Endothelial cell of umbilical vein (primary cell): Measurements from ENCODE around the gene CBL. TPM values are rescaled to one million over a fixed set of nuclear protein-coding genes. Genes with fewer than 3 reads are reported as not detected.

Experiments used
- BruUV-seq: library from RNA; stranded (reverse); fragments of 400-500 nt; replicated peaks from 2 replicates; lab custom pipeline; 2021; lab: Mats Ljungman, UMichigan
- CTCF ChIA-PET: fragments of 300-600, 350-600 bp; sonication (Branson Sonifier 250); formaldehyde crosslinking; loops from one replicate; lab custom pipeline; 2021; ENCODE audit warnings: antibody characterized with exemption, inconsistent platforms; lab: Charles Lee
- POLR2A ChIA-PET: fragments of 300-600, 350-600 bp; sonication (Branson Sonifier 250); formaldehyde crosslinking; loops from one replicate; lab custom pipeline; 2021; ENCODE audit warnings: antibody characterized with exemption, inconsistent platforms; lab: Charles Lee
- DNase-seq: peaks from one replicate; pipeline ENCODE4 v3.0.0-alpha.2; 2011; ENCODE audit warnings: low read depth, low spot score
- FAIRE-seq: peaks from 2 replicates; lab custom pipeline; 2011; peaks lifted over from hg19 to GRCh38; lab: Jason Lieb, UNC
- H2AFZ ChIP-seq: 2 replicates; pipeline ENCODE4 v1.6.0; 2012; ENCODE audit warnings: low read depth, low read length, control low read depth, inconsistent platforms
- H3K27ac ChIP-seq: 2 replicates; pipeline ENCODE4 v1.5.1; 2011; ENCODE audit warnings: low read depth, mild to moderate bottlenecking, control low read depth, low read length, moderate library complexity; ENCODE audit not compliant: insufficient read depth
- H3K27me3 ChIP-seq, 2 experiments: 2 replicates each; pipeline versions ENCODE4 v1.6.0 to v1.6.1; 2011; ENCODE audit warnings: low read length in 2 of 2, mixed read lengths in 1 of 2; ENCODE audit not compliant: control insufficient read depth in 2 of 2, insufficient read depth in 2 of 2
- H3K36me3 ChIP-seq, 2 experiments: 2 replicates in 1 of 2; 3 replicates in 1 of 2; pipeline ENCODE4 v1.5.1; 2011; ENCODE audit warnings: low read length in 2 of 2, mild to moderate bottlenecking in 1 of 2, moderate library complexity in 1 of 2; ENCODE audit not compliant: control insufficient read depth in 2 of 2, insufficient read depth in 2 of 2; ENCODE audit errors: extremely low read depth in 1 of 2
- H3K4me1 ChIP-seq: 3 replicates; pipeline ENCODE4 v1.5.1; 2011; ENCODE audit warnings: mild to moderate bottlenecking, low read length; ENCODE audit not compliant: control insufficient read depth, insufficient read depth; ENCODE audit errors: extremely low read depth
- H3K4me2 ChIP-seq: 2 replicates; pipeline ENCODE4 v1.6.1; 2011; ENCODE audit warnings: low read length, control low read depth, mixed read lengths; ENCODE audit not compliant: insufficient read depth
- H3K4me3 ChIP-seq, 3 experiments: fragments of 200-600 bp in 1 of 3; sonication (generic), shearing (Covaris generic) in 1 of 3; replicated peaks in 1 of 3; 2 replicates each; pipeline ENCODE4 v1.5.1; 2011 to 2016; ENCODE audit warnings: control low read depth in 3 of 3, low read length in 3 of 3, mild to moderate bottlenecking in 2 of 3, inconsistent platforms in 1 of 3, low read depth in 1 of 3, moderate library complexity in 1 of 3; ENCODE audit not compliant: insufficient read depth in 1 of 3
- H3K79me2 ChIP-seq: 2 replicates; pipeline ENCODE4 v1.6.0; 2012; ENCODE audit warnings: low read length, inconsistent platforms; ENCODE audit not compliant: control insufficient read depth, insufficient read depth
- H3K9ac ChIP-seq: replicated peaks from 2 replicates; pipeline ENCODE3; 2011; ENCODE audit warnings: low read length, control low read depth; ENCODE audit not compliant: insufficient read depth; ENCODE audit errors: extremely low read depth
- H3K9me1 ChIP-seq: replicated peaks from 3 replicates; pipeline ENCODE4 v1.6.0; 2011; ENCODE audit warnings: mild to moderate bottlenecking, low read length; ENCODE audit not compliant: control insufficient read depth, insufficient read depth; ENCODE audit errors: extremely low read depth
- H3K9me3 ChIP-seq: replicated peaks from 2 replicates; pipeline ENCODE4 v1.5.1; 2012; ENCODE audit warnings: low read length, inconsistent platforms; ENCODE audit not compliant: control insufficient read depth, insufficient read depth
- H4K20me1 ChIP-seq: replicated peaks from 2 replicates; pipeline ENCODE3; 2011; ENCODE audit warnings: mild to moderate bottlenecking, low read length; ENCODE audit not compliant: control insufficient read depth, insufficient read depth; ENCODE audit errors: extremely low read depth
- EZH2 ChIP-seq: IDR thresholded peaks from 2 replicates; pipeline ENCODE4 v1.6.1; 2012; ENCODE audit warnings: borderline replicate concordance, low read depth, mild to moderate bottlenecking, moderate library complexity, low read length, inconsistent platforms; ENCODE audit not compliant: severe bottlenecking
- FOS ChIP-seq: IDR thresholded peaks from 2 replicates; pipeline ENCODE4 v1.6.1; 2011; ENCODE audit warnings: mild to moderate bottlenecking, low read length, moderate library complexity, borderline replicate concordance; ENCODE audit not compliant: insufficient read depth
- GATA2 ChIP-seq: IDR thresholded peaks from 2 replicates; pipeline ENCODE4 v1.7.0; 2011; ENCODE audit warnings: low read depth, mild to moderate bottlenecking, moderate library complexity, mixed read lengths, low read length; ENCODE audit not compliant: insufficient read length, insufficient read depth
- JUN ChIP-seq: IDR thresholded peaks from 2 replicates; pipeline ENCODE4 v1.6.1; 2011; ENCODE audit warnings: borderline replicate concordance, low read depth; ENCODE audit not compliant: insufficient read length, insufficient read depth
- MYC ChIP-seq: IDR thresholded peaks from one replicate; pipeline ENCODE4 v1.6.1; 2011; ENCODE audit warnings: mild to moderate bottlenecking, low read depth, low read length
- POLR2A ChIP-seq: IDR thresholded peaks from 2 replicates; pipeline ENCODE4 v1.6.1; 2012; ENCODE audit warnings: low read depth, mild to moderate bottlenecking, control low read depth, low read length
- POLR2AphosphoS5 ChIP-seq: IDR thresholded peaks from 2 replicates; pipeline ENCODE4 v1.6.1; 2012; ENCODE audit warnings: low read depth, mild to moderate bottlenecking, control low read depth, low read length, moderate library complexity; ENCODE audit not compliant: insufficient read depth
- dilution Hi-C: fragments of 300-500 bp; cut with MboI; formaldehyde crosslinking; loops from one replicate; pipeline ENCODE4 v1.15.0; 2019; ENCODE audit warnings: low sequenced_read_pairs; ENCODE audit not compliant: extremely low pct_ligation_motif_present
- intact Hi-C: fragments of 100-400 bp; cut with micrococcal nuclease; formaldehyde crosslinking; loops from one replicate; pipeline ENCODE4 v1.10.0; 2022
- polyA plus RNA-seq, 4 experiments: library from polyadenylated mRNA; depleted of rRNA in 3 of 4; stranded (reverse) in 3 of 4; unstranded in 1 of 4; fragments of >200 nt; gene quantifications; 2 replicates each; pipeline versions ENCODE4 v1.2.1 to v1.2.3, GENCODE V29; 2011 to 2012; ENCODE audit warnings: missing spikeins in 1 of 4
- total RNA-seq: library from RNA; stranded (reverse); gene quantifications from 2 replicates; pipeline ENCODE4 v1.2.3, GENCODE V29; 2021
- TF ChIP-seq, protein P1 (sequence below), 2 donors: IDR thresholded peaks; 1 replicate in 1 of 2; 2 replicates in 1 of 2; pipeline ENCODE4 v1.5.1; 2011; ENCODE audit warnings: low read length in 2 of 2, mild to moderate bottlenecking in 2 of 2, moderate library complexity in 2 of 2, control low read depth in 1 of 2, inconsistent platforms in 1 of 2, low read depth in 1 of 2; ENCODE audit not compliant: insufficient read depth in 1 of 2; ENCODE audit errors: extremely low read depth in 1 of 2
- TF ChIP-seq, protein P2 (sequence below): IDR thresholded peaks from 2 replicates; pipeline ENCODE4 v1.6.1; 2011; ENCODE audit not compliant: insufficient read depth, insufficient read length

Gene CBL
- total and polyA plus RNA-seq, 2 donors (not counting 3 experiments of a cell fraction or from before 2014, with no cell fraction given), result 15.5 to 41.5 TPM

DNA sequence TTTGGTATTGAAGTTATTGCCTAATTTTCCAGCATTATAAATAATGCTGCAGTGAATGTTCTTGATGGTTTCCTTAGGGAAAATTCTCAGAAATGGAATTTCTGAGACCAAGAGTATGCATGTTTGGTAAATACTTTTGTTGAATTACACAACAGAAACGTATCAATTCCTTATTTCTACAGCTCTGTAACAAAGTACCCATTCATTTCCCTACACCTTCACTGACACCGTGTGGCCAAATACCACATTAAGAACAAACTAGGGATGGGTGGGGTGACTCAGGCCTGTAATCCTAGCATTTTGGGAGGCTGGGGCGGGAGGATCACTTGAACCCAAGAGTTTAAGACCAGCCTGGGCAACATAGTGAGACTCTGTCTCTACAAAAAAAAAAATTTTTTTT lies 89.0 kb downstream of the CBL start:
- CTCF ChIA-PET, result interaction anchor here (0.7 to 1.1 kb wide), 3 partner anchors 12 to 89 kb away, joined by 3 to 4 read pairs (median 4); partner anchors contain the start of gene CBL
- intact Hi-C loops, result no loop called here
- no TSS peak for BruUV-seq

DNA sequence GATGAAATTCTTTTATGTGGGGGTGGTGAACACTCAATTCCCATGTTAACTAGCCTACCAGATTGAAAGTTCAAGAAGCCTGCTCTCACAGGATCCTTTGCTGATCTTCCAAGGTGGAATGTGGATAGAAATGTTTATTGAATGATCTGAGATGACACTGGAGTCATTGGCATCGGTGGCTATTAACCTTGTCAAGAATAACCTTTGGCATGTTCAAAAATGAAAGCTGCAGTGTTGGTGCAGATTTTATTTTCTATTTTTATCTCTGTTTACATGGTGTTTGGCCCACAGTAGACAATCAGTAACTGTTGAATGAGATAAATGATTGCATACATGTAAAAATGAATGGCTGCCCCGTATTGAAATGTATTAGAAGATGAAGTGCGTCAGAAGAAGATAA lies 91.8 kb downstream of the CBL start:
- Histone ChIP-seq H3K4me2 (no peak overlapping the region), H3K9ac (no peak overlapping the region), H3K27me3 (no peaks in the 10 kb centered on the region), H3K27ac (no peak overlapping the region), H4K20me1 (no peaks in the 10 kb centered on the region), H2AFZ (no peak overlapping the region), H3K9me1 (no peaks in the 10 kb centered on the region), H3K4me1 (no peaks in the 10 kb centered on the region), H3K4me3 (no peak overlapping the region), H3K36me3 (peaks cover 23 to 24% of the 10 kb centered on the region in 2 experiments), H3K9me3 (no peaks in the 10 kb centered on the region), H3K79me2 (no peaks in the 10 kb centered on the region)
- intact Hi-C loops, result no loop called here
- CTCF ChIA-PET, result interaction anchor here (0.6 to 1.9 kb wide), 4 partner anchors 15 to 30 kb away, joined by 3 to 4 read pairs (median 3); no protein-coding TSS in a partner anchor
- POLR2A ChIA-PET, result no interaction called here
- BruUV-seq, result no TSS peak
- no peak for FAIRE-seq
- DNase-seq, result no peak
- TF ChIP-seq MYC (no peak), POLR2AphosphoS5 (no peak), POLR2A (no peak), GATA2 (no peak), FOS (no peak), JUN (no peak), EZH2 (no peak)
- TF ChIP-seq, protein P1, sequence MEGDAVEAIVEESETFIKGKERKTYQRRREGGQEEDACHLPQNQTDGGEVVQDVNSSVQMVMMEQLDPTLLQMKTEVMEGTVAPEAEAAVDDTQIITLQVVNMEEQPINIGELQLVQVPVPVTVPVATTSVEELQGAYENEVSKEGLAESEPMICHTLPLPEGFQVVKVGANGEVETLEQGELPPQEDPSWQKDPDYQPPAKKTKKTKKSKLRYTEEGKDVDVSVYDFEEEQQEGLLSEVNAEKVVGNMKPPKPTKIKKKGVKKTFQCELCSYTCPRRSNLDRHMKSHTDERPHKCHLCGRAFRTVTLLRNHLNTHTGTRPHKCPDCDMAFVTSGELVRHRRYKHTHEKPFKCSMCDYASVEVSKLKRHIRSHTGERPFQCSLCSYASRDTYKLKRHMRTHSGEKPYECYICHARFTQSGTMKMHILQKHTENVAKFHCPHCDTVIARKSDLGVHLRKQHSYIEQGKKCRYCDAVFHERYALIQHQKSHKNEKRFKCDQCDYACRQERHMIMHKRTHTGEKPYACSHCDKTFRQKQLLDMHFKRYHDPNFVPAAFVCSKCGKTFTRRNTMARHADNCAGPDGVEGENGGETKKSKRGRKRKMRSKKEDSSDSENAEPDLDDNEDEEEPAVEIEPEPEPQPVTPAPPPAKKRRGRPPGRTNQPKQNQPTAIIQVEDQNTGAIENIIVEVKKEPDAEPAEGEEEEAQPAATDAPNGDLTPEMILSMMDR (IDR thresholded peaks at IDR 0.05; ENCODE audit: extremely low read depth in 1 of 2, insufficient read depth in 1 of 2, low read depth in 1 of 2, low read length in 2 of 2), result no peak
- TF ChIP-seq, protein P2, sequence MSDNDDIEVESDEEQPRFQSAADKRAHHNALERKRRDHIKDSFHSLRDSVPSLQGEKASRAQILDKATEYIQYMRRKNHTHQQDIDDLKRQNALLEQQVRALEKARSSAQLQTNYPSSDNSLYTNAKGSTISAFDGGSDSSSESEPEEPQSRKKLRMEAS, result no peak
- dilution Hi-C loops, result no loop called here

More for the DNA sequence above, 89.0 kb downstream of the CBL start:
- H3K27me3 ChIP-seq, result no peaks in the 10 kb centered on the region
- no peak for TF ChIP-seq EZH2
- TF ChIP-seq GATA2, result no peak
- no peak overlapping the region for H3K9ac ChIP-seq
- H3K36me3 ChIP-seq, result peaks cover 18 to 20% of the 10 kb centered on the region in 2 experiments
- H3K4me2 ChIP-seq, result no peak overlapping the region
- H3K4me1 ChIP-seq, result no peaks in the 10 kb centered on the region
- no peak overlapping the region for H3K4me3 ChIP-seq
- dilution Hi-C loops, result no loop called here
- H2AFZ ChIP-seq, result no peak overlapping the region
- H3K79me2 ChIP-seq, result no peaks in the 10 kb centered on the region
- H3K9me1 ChIP-seq, result no peaks in the 10 kb centered on the region
- DNase-seq, result no peak
- FAIRE-seq, result no peak
- POLR2A ChIA-PET, result no interaction called here
- no peaks in the 10 kb centered on the region for H4K20me1 ChIP-seq
- H3K27ac ChIP-seq, result no peak overlapping the region
- H3K9me3 ChIP-seq, result no peaks in the 10 kb centered on the region
